Measurements from ENCODE around the gene CDHR5. TPM values are rescaled to one million over a fixed set of nuclear protein-coding genes. Genes with fewer than 3 reads are reported as not detected.

CDHR5 gene
- 0.03 to 0.08 TPM in 2 of 5 replicates, not detected in the others for total RNA-seq (2022; extraction: Qiagen RNA extraction)

GRCh38 chr11:624705-625635 lies at the start of gene CDHR5:
Gene CDHR5 (minus strand): TSS chr11:624955. CDS start chr11:624902, 53 bp downstream.

GRCh38 chr11:636511-637332 lies 12.0 kb upstream of the CDHR5 start, which contains the start of gene DRD4:
Gene DRD4 (plus strand): TSS chr11:637269. CDS start chr11:637305, 36 bp downstream.

GRCh38 chr11:626475-627307 lies 1.9 kb upstream of the CDHR5 start, which contains the start of gene SCT:
Gene SCT (minus strand): TSS chr11:627181. CDS start chr11:627143, 38 bp downstream.

GRCh38 chr11:615504-616319 lies 9.0 kb downstream of the CDHR5 start, which contains the start of gene IRF7:
Gene IRF7 (minus strand): TSS chr11:615950. CDS start chr11:615364, 586 bp downstream.

GRCh38 chr11:575996-576768 lies 48.6 kb downstream of the CDHR5 start, which contains the start of gene PHRF1:
Gene PHRF1 (plus strand): TSS chr11:576470. CDS start chr11:581513, 5,043 bp downstream.

Other genes starting within 250 kb of the CDHR5 start
- 26.3 to 41.8 TPM (median 39.9 TPM) in 5 replicates for gene PKP3, start 230.7 kb downstream of the CDHR5 start, total RNA-seq (2022; extraction: Qiagen RNA extraction)
- gene SIGIRR, start 210.0 kb downstream of the CDHR5 start, total RNA-seq (2022; extraction: Qiagen RNA extraction) = 55.4 to 103 TPM (median 98.4 TPM) in 5 replicates
- gene ANO9, start 182.9 kb downstream of the CDHR5 start, total RNA-seq (2022; extraction: Qiagen RNA extraction) = 0.55 to 1.8 TPM (median 1.0 TPM) in 5 replicates
- gene PTDSS2, start 174.7 kb downstream of the CDHR5 start, total RNA-seq (2022; extraction: Qiagen RNA extraction) = 35.2 to 48.7 TPM (median 46.0 TPM) in 5 replicates
- 128 to 190 TPM (median 178 TPM) in 5 replicates for gene RNH1, start 117.7 kb downstream of the CDHR5 start, total RNA-seq (2022; extraction: Qiagen RNA extraction)
- gene HRAS, start 89.4 kb downstream of the CDHR5 start, total RNA-seq (2022; extraction: Qiagen RNA extraction) = 97.4 to 162 TPM (median 151 TPM) in 5 replicates
- gene LRRC56, start 87.4 kb downstream of the CDHR5 start, total RNA-seq (2022; extraction: Qiagen RNA extraction) = 0.45 to 0.93 TPM (median 0.75 TPM) in 5 replicates
- gene LMNTD2, start 64.2 kb downstream of the CDHR5 start, total RNA-seq (2022; extraction: Qiagen RNA extraction) = 1.9 to 3.3 TPM (median 2.7 TPM) in 5 replicates
- 35.3 to 47.8 TPM (median 43.4 TPM) in 5 replicates for gene RASSF7, start 64.0 kb downstream of the CDHR5 start, total RNA-seq (2022; extraction: Qiagen RNA extraction)
- 26.7 to 35.3 TPM (median 34.8 TPM) in 5 replicates for gene PHRF1, start 48.5 kb downstream of the CDHR5 start, total RNA-seq (2022; extraction: Qiagen RNA extraction)
- gene IRF7, start 9.0 kb downstream of the CDHR5 start, total RNA-seq (2022; extraction: Qiagen RNA extraction) = 4.1 to 7.8 TPM (median 7.0 TPM) in 5 replicates
- gene SCT, start 2.2 kb upstream of the CDHR5 start, total RNA-seq (2022; extraction: Qiagen RNA extraction) = not detected in 5 replicates
- 0.15 to 0.39 TPM (median 0.22 TPM) in 5 replicates for gene DRD4, start 12.3 kb upstream of the CDHR5 start, total RNA-seq (2022; extraction: Qiagen RNA extraction)
- 27.2 to 37.0 TPM (median 33.8 TPM) in 5 replicates for gene DEAF1, start 70.3 kb upstream of the CDHR5 start, total RNA-seq (2022; extraction: Qiagen RNA extraction)
- 9.2 to 11.6 TPM (median 11.3 TPM) in 5 replicates for gene TMEM80, start 70.9 kb upstream of the CDHR5 start, total RNA-seq (2022; extraction: Qiagen RNA extraction)
- 77.4 to 139 TPM (median 122 TPM) in 5 replicates for gene EPS8L2, start 81.3 kb upstream of the CDHR5 start, total RNA-seq (2022; extraction: Qiagen RNA extraction)
- 416 to 454 TPM (median 423 TPM) in 5 replicates for gene TALDO1, start 122.5 kb upstream of the CDHR5 start, total RNA-seq (2022; extraction: Qiagen RNA extraction)
- 37.0 to 53.7 TPM (median 49.1 TPM) in 5 replicates for gene GATD1, start 152.5 kb upstream of the CDHR5 start, total RNA-seq (2022; extraction: Qiagen RNA extraction)
- 1.4 to 2.7 TPM (median 2.0 TPM) in 5 replicates for gene CEND1, start 165.1 kb upstream of the CDHR5 start, total RNA-seq (2022; extraction: Qiagen RNA extraction)
- gene SLC25A22, start 173.3 kb upstream of the CDHR5 start, total RNA-seq (2022; extraction: Qiagen RNA extraction) = 23.7 to 39.6 TPM (median 37.1 TPM) in 5 replicates
- 8.7 to 17.7 TPM (median 16.6 TPM) in 5 replicates for gene PIDD1, start 180.3 kb upstream of the CDHR5 start, total RNA-seq (2022; extraction: Qiagen RNA extraction)
- gene RPLP2, start 185.0 kb upstream of the CDHR5 start, total RNA-seq (2022; extraction: Qiagen RNA extraction) = 1,648 to 2,773 TPM (median 2,446 TPM) in 5 replicates
- 35.5 to 63.1 TPM (median 58.0 TPM) in 5 replicates for gene PNPLA2, start 194.0 kb upstream of the CDHR5 start, total RNA-seq (2022; extraction: Qiagen RNA extraction)
- 2.9 to 5.2 TPM (median 4.8 TPM) in 5 replicates for gene CRACR2B, start 203.0 kb upstream of the CDHR5 start, total RNA-seq (2022; extraction: Qiagen RNA extraction)
- 725 to 879 TPM (median 864 TPM) in 5 replicates for gene CD151, start 208.0 kb upstream of the CDHR5 start, total RNA-seq (2022; extraction: Qiagen RNA extraction)
- gene POLR2L, start 217.6 kb upstream of the CDHR5 start, total RNA-seq (2022; extraction: Qiagen RNA extraction) = 590 to 758 TPM (median 644 TPM) in 5 replicates
- 121 to 195 TPM (median 194 TPM) in 5 replicates for gene TSPAN4, start 217.9 kb upstream of the CDHR5 start, total RNA-seq (2022; extraction: Qiagen RNA extraction)

Data from A549 treated with CORT108297 at 1 μM for 4 hours (cell line).